IMR-90 (cell line): Measurements from ENCODE around the gene ABCC9. TPM values are rescaled to one million over a fixed set of nuclear protein-coding genes. Genes with fewer than 3 reads are reported as not detected.

Source experiments
- ATAC-seq: fragments of 200-7000 bp; cut with Tn5 transposase; 2 replicates; pipeline ENCODE4 v1.9.1; 2020; ENCODE audit warnings: low read depth, mild to moderate bottlenecking, moderate library complexity
- BruUV-seq: library from RNA; stranded (reverse); fragments of 400-500 nt; replicated peaks from 2 replicates; lab custom pipeline; 2021; lab: Mats Ljungman, UMichigan
- CTCF ChIA-PET: fragments of 300-600 bp; formaldehyde crosslinking; extraction: SDS; loops from one replicate; lab custom pipeline; 2021; ENCODE audit warnings: antibody characterized with exemption; lab: Yijun Ruan, JAX
- POLR2A ChIA-PET: fragments of 300-600 bp; sonication (Branson Sonifier 250); formaldehyde crosslinking; loops from one replicate; lab custom pipeline; 2022; ENCODE audit warnings: antibody characterized with exemption; ENCODE audit not compliant: unreplicated experiment; lab: Charles Lee
- DNase-seq: peaks from one replicate; pipeline ENCODE4 v3.0.0; 2013
- H2AFZ ChIP-seq: replicated peaks from 2 replicates; pipeline ENCODE3; 2013; ENCODE audit warnings: low read length, mild to moderate bottlenecking; ENCODE audit not compliant: poor library complexity
- H2AK5ac ChIP-seq: 2 replicates; pipeline ENCODE4 v1.6.1; 2013; ENCODE audit warnings: low read depth, low read length, inconsistent platforms
- H2AK9ac ChIP-seq: replicated peaks from 2 replicates; pipeline ENCODE3; 2013; ENCODE audit warnings: mild to moderate bottlenecking, low read depth, low read length, moderate library complexity; ENCODE audit not compliant: poor library complexity
- H2BK120ac ChIP-seq: 2 replicates; pipeline ENCODE4 v1.6.1; 2013; ENCODE audit warnings: low read depth, low read length, inconsistent platforms
- H2BK15ac ChIP-seq: 3 replicates; pipeline ENCODE4 v1.6.1; 2013; ENCODE audit warnings: low read depth, low read length, inconsistent platforms
- H2BK20ac ChIP-seq: 2 replicates; pipeline ENCODE4 v1.6.1; 2013; ENCODE audit warnings: low read depth, mild to moderate bottlenecking, inconsistent platforms, low read length, moderate library complexity
- H2BK5ac ChIP-seq: 2 replicates; pipeline ENCODE4 v1.6.1; 2013; ENCODE audit warnings: mild to moderate bottlenecking, low read depth, low read length, inconsistent platforms; ENCODE audit not compliant: poor library complexity, severe bottlenecking
- H3K14ac ChIP-seq: replicated peaks from 2 replicates; pipeline ENCODE4 v1.6.1; 2013; ENCODE audit warnings: low read depth, low read length, inconsistent platforms
- H3K18ac ChIP-seq: 2 replicates; pipeline ENCODE4 v1.6.1; 2013; ENCODE audit warnings: low read depth, low read length, control low read depth
- H3K23ac ChIP-seq: 2 replicates; pipeline ENCODE4 v1.6.1; 2013; ENCODE audit warnings: low read depth, low read length, inconsistent platforms
- H3K27ac ChIP-seq: 2 replicates; pipeline ENCODE4 v1.5.1; 2013; ENCODE audit warnings: mild to moderate bottlenecking, control low read depth, low read length; ENCODE audit not compliant: insufficient read depth
- H3K27me3 ChIP-seq: 2 replicates; pipeline ENCODE4 v1.6.1; 2013; ENCODE audit warnings: low read length; ENCODE audit not compliant: control insufficient read depth, insufficient read depth
- H3K36me3 ChIP-seq: 2 replicates; pipeline ENCODE4 v1.6.1; 2013; ENCODE audit warnings: low read length, mixed read lengths; ENCODE audit not compliant: control insufficient read depth, insufficient read depth
- H3K4ac ChIP-seq: 2 replicates; pipeline ENCODE4 v1.6.1; 2013; ENCODE audit warnings: low read depth, low read length, inconsistent platforms
- H3K4me1 ChIP-seq: 2 replicates; pipeline ENCODE4 v1.6.1; 2013; ENCODE audit warnings: low read length, mixed read lengths; ENCODE audit not compliant: control insufficient read depth, insufficient read depth
- H3K4me2 ChIP-seq: 2 replicates; pipeline ENCODE4 v1.6.1; 2013; ENCODE audit warnings: low read depth, mild to moderate bottlenecking, control low read depth, low read length, moderate library complexity
- H3K4me3 ChIP-seq: 2 replicates; pipeline ENCODE4 v1.5.1; 2013; ENCODE audit warnings: low read depth, mild to moderate bottlenecking, control low read depth, low read length, moderate library complexity; ENCODE audit not compliant: insufficient read depth
- H3K56ac ChIP-seq: 2 replicates; pipeline ENCODE4 v1.6.1; 2013; ENCODE audit warnings: low read length, inconsistent platforms; ENCODE audit not compliant: insufficient read depth; ENCODE audit errors: extremely low read depth
- H3K79me1 ChIP-seq, 2 experiments: 2 replicates each; pipeline ENCODE4 v1.6.1; 2013; ENCODE audit warnings: low read length in 2 of 2, inconsistent platforms in 1 of 2, low read depth in 1 of 2
- H3K9ac ChIP-seq: 2 replicates; pipeline ENCODE4 v1.6.1; 2013; ENCODE audit warnings: low read depth, low read length, control low read depth
- H3K9me1 ChIP-seq: 2 replicates; pipeline ENCODE4 v1.6.1; 2013; ENCODE audit warnings: low read length, inconsistent platforms; ENCODE audit not compliant: insufficient read depth
- H3K9me3 ChIP-seq: 2 replicates; pipeline ENCODE4 v1.6.1; 2013; ENCODE audit warnings: low read length; ENCODE audit not compliant: control insufficient read depth, insufficient read depth
- H4K20me1 ChIP-seq: 2 replicates; pipeline ENCODE4 v1.6.1; 2013; ENCODE audit warnings: low read length, inconsistent platforms; ENCODE audit not compliant: insufficient read depth
- H4K5ac ChIP-seq: 2 replicates; pipeline ENCODE4 v1.6.1; 2013; ENCODE audit warnings: mild to moderate bottlenecking, low read depth, low read length, control low read depth
- H4K8ac ChIP-seq, 2 experiments: 2 replicates each; pipeline ENCODE4 v1.6.1; 2013; ENCODE audit warnings: low read depth in 2 of 2, low read length in 2 of 2, control low read depth in 1 of 2, inconsistent platforms in 1 of 2
- H4K91ac ChIP-seq: 2 replicates; pipeline ENCODE4 v1.6.1; 2013; ENCODE audit warnings: low read depth, low read length, inconsistent platforms; ENCODE audit not compliant: insufficient read depth
- BHLHE40 ChIP-seq: fragments of 150-350 bp; IDR thresholded peaks from 2 replicates; pipeline ENCODE4 v1.6.1; 2016; ENCODE audit warnings: mild to moderate bottlenecking, low read depth, low read length
- MAZ ChIP-seq: IDR thresholded peaks from 2 replicates; pipeline ENCODE4 v1.6.1; 2012; ENCODE audit warnings: low read depth, mild to moderate bottlenecking, low read length, improper control_type of control experiment, moderate library complexity, borderline replicate concordance
- NFE2L2 ChIP-seq: fragments of 150-350 bp; IDR thresholded peaks from 2 replicates; pipeline ENCODE4 v1.6.1; 2016; ENCODE audit warnings: low read depth, mild to moderate bottlenecking, low read length
- RFX5 ChIP-seq: IDR thresholded peaks from 2 replicates; pipeline ENCODE4 v1.8.0; 2012; ENCODE audit warnings: low read depth, mild to moderate bottlenecking, low read length, moderate library complexity
- SMC3 ChIP-seq: fragments of 150-350 bp; IDR thresholded peaks from 2 replicates; pipeline ENCODE4 v1.6.1; 2016; ENCODE audit warnings: low read depth, mild to moderate bottlenecking, antibody characterized with exemption, low read length, moderate library complexity
- WGBS, 2 experiments: methylation state at CpG; one replicate each; pipeline versions ENCODE4 v1.1.5 to v1.1.7; 2013; ENCODE audit warnings: missing lambda C conversion rate in 2 of 2; ENCODE audit not compliant: insufficient read length in 1 of 2; ENCODE audit errors: extremely low coverage in 2 of 2; 5-methylcytosine and 5-hydroxymethylcytosine counted together
- dilution Hi-C: fragments of 300-500 bp; cut with HindIII; formaldehyde crosslinking; loops from one replicate; pipeline ENCODE4 v1.14.3; 2018; ENCODE audit warnings: low sequenced_read_pairs; ENCODE audit not compliant: unreplicated experiment
- in situ Hi-C: fragments of 300-500 bp; cut with MboI; formaldehyde crosslinking; loops from 3 replicates; pipeline ENCODE4 v1.14.3; 2019; ENCODE audit warnings: low sequenced_read_pairs, inconsistent platforms, mixed read lengths
- intact Hi-C: fragments of 100-400 bp; cut with micrococcal nuclease; formaldehyde crosslinking; loops from 2 replicates; pipeline ENCODE4 v1.10.0; 2022
- polyA plus RNA-seq, 3 experiments: library from polyadenylated mRNA; depleted of rRNA; stranded (reverse); fragments of >200 nt; gene quantifications; 2 replicates each; pipeline ENCODE4 v1.2.3, GENCODE V29; 2012; ENCODE audit warnings: low replicate concordance in 1 of 3
- total RNA-seq: library from RNA; depleted of rRNA; stranded (reverse); fragments of >200 nt; gene quantifications from 2 replicates; pipeline ENCODE4 v1.2.3, GENCODE V29; 2012

The ABCC9 gene
- total and polyA plus RNA-seq, 2 of the 4 experiments (the other 2 are of a cell fraction), result 1.2 to 6.6 TPM

DNA sequence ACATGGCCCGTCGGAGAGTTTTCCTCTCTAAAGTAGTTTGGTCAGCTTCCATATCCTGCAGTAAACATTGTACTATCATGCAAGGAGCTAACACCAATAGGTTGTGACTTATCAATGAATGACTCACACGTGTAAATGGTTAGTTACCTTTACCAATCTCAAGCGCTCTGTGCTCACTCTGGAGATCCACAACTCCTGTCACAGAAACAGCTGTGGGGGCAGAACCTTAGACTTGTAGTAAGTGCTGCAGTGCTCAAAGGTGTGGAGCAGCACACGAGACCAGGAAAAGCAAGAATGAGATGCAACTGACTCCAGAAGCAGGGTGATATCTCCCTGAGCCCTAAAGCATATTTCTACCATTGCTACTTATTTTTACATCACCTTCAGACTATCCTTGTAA lies 93.0 kb downstream of the ABCC9 start:
- H4K5ac ChIP-seq, result no peak overlapping the region
- H3K9me3 ChIP-seq, result no peaks in the 10 kb centered on the region
- H3K9ac ChIP-seq, result no peak overlapping the region
- no peak overlapping the region for H2BK120ac ChIP-seq
- WGBS, 2 experiments, result no CpG with 5 or more reads among the region's 5 CpGs
- no peak overlapping the region for H2AFZ ChIP-seq
- CTCF ChIA-PET, result interaction anchor here (0.6 kb wide), 1 partner anchor 634 kb away, joined by 3 read pairs; no protein-coding TSS in a partner anchor
- TF ChIP-seq SMC3 (no peak), BHLHE40 (no peak), NFE2L2 (no peak), RFX5 (no peak), MAZ (no peak)
- POLR2A ChIA-PET, result no interaction called here
- H3K79me1 ChIP-seq, result no peaks in the 10 kb centered on the region
- no peak overlapping the region for H3K27ac ChIP-seq
- H3K36me3 ChIP-seq, result no peaks in the 10 kb centered on the region
- H3K4ac ChIP-seq, result no peak overlapping the region
- no peak overlapping the region for H2BK15ac ChIP-seq
- H3K56ac ChIP-seq, result no peak overlapping the region
- no peaks in the 10 kb centered on the region for H3K4me1 ChIP-seq
- H4K20me1 ChIP-seq, result no peaks in the 10 kb centered on the region
- no peak overlapping the region for H2BK20ac ChIP-seq
- ATAC-seq (no peak), DNase-seq (no peak)
- intact Hi-C loops, result no loop called here
- no TSS peak for BruUV-seq
- H2AK5ac ChIP-seq, result no peak overlapping the region
- no peak overlapping the region for H2AK9ac ChIP-seq
- H3K27me3 ChIP-seq, result no peaks in the 10 kb centered on the region
- no peak overlapping the region for H2BK5ac ChIP-seq
- H4K8ac ChIP-seq, result no peak overlapping the region
- H3K9me1 ChIP-seq, result peaks cover 6% of the 10 kb centered on the region; the same call in 1 of the 2 replicates
- in situ Hi-C loops, result no loop called here
- dilution Hi-C loops, result no loop called here
- H4K91ac ChIP-seq, result no peak overlapping the region
- no peak overlapping the region for H3K4me3 ChIP-seq
- no peak overlapping the region for H3K23ac ChIP-seq
- H3K14ac ChIP-seq, result no peak overlapping the region
- H3K18ac ChIP-seq, result no peak overlapping the region
- no peak overlapping the region for H3K4me2 ChIP-seq
